Smooth muscle cell (in vitro differentiated cells): Measurements from ENCODE around the gene OLFM1. TPM values are rescaled to one million over a fixed set of nuclear protein-coding genes. Genes with fewer than 3 reads are reported as not detected.

Experiments used
- DNase-seq: peaks from one replicate; lab custom pipeline; 2025; ENCODE audit not compliant: unreplicated experiment; lab: John Stamatoyannopoulos, UW
- H2AFZ ChIP-seq: fragments of 200-600 bp; sonication (generic); 2 replicates; pipeline ENCODE4 v1.6.0; 2016; ENCODE audit warnings: antibody characterized with exemption, low read depth, mild to moderate bottlenecking
- H3F3A ChIP-seq: fragments of 200-600 bp; sonication (generic); 2 replicates; pipeline ENCODE4 v1.6.0; 2017; ENCODE audit warnings: antibody characterized with exemption, low read depth
- H3K27ac ChIP-seq: fragments of 200-600 bp; sonication (generic); 2 replicates; pipeline ENCODE4 v1.5.1; 2016; ENCODE audit warnings: low read depth, mild to moderate bottlenecking
- H3K27me3 ChIP-seq: fragments of 200-600 bp; sonication (generic); 2 replicates; pipeline ENCODE4 v1.6.1; 2016; ENCODE audit warnings: low read depth, mild to moderate bottlenecking
- H3K36me3 ChIP-seq: fragments of 200-600 bp; sonication (generic); 2 replicates; pipeline ENCODE4 v1.5.1; 2016; ENCODE audit warnings: low read depth
- H3K4me1 ChIP-seq: fragments of 200-600 bp; sonication (generic); 2 replicates; pipeline ENCODE4 v1.5.1; 2016; ENCODE audit warnings: low read depth
- H3K4me2 ChIP-seq: fragments of 200-600 bp; sonication (generic); 2 replicates; pipeline ENCODE4 v1.6.0; 2016; ENCODE audit warnings: mild to moderate bottlenecking
- H3K4me3 ChIP-seq: fragments of 200-600 bp; sonication (generic); 2 replicates; pipeline ENCODE4 v1.5.1; 2016; ENCODE audit warnings: mild to moderate bottlenecking
- H3K79me2 ChIP-seq: fragments of 200-600 bp; sonication (generic); 2 replicates; pipeline ENCODE4 v1.6.0; 2016; ENCODE audit warnings: low read depth, mild to moderate bottlenecking
- H3K9ac ChIP-seq: fragments of 200-600 bp; sonication (generic); 2 replicates; pipeline ENCODE4 v1.6.0; 2016; ENCODE audit warnings: low read depth
- H3K9me3 ChIP-seq: fragments of 200-600 bp; sonication (generic); replicated peaks from 2 replicates; pipeline ENCODE4 v1.5.1; 2016; ENCODE audit warnings: low read depth
- H4K20me1 ChIP-seq: fragments of 200-600 bp; sonication (generic); 2 replicates; pipeline ENCODE4 v1.6.0; 2016; ENCODE audit warnings: low read depth
- CTCF ChIP-seq: fragments of 200-600 bp; sonication (generic); IDR thresholded peaks from 2 replicates; pipeline ENCODE4 v1.5.1; 2017; ENCODE audit warnings: borderline replicate concordance, mild to moderate bottlenecking, antibody characterized with exemption; ENCODE audit not compliant: insufficient read depth, poor library complexity, severe bottlenecking
- WGBS: methylation state at CpG from one replicate; pipeline ENCODE4 v1.1.7; 2016; ENCODE audit warnings: low lambda C conversion rate; 5-methylcytosine and 5-hydroxymethylcytosine counted together
- polyA plus RNA-seq: library from polyadenylated mRNA; unstranded; fragments of >200 nt; fragmentation: Nextera tagmentation; extraction: Ambion mirVana; gene quantifications from 2 replicates; pipeline ENCODE4 v1.2.1, GENCODE V29; 2016
- total RNA-seq: library from RNA; depleted of rRNA; stranded (reverse); fragments of >200 nt; gene quantifications from 2 replicates; pipeline ENCODE4 v1.2.3, GENCODE V29; 2014

OLFM1 gene
- total and polyA plus RNA-seq, 2 experiments from 2014 or later: 4.5 to 11.0 TPM

- no peaks in the 10 kb centered on the region for H3K4me1 ChIP-seq
- peaks cover 32% of the 10 kb centered on the region for H3K27me3 ChIP-seq
- DNase-seq: no peak
- H3F3A ChIP-seq: no peaks in the 10 kb centered on the region
- no peaks in the 10 kb centered on the region for H3K36me3 ChIP-seq
- WGBS: 1% methylated on average over 61 of the region's 90 CpGs
- peak overlapping the region; percentile 87 for H3K4me2 ChIP-seq
- no peak overlapping the region for H3K9ac ChIP-seq
- H3K4me3 ChIP-seq: peak overlapping the region; percentile 51
- no peak overlapping the region for H3K27ac ChIP-seq
- no peaks in the 10 kb centered on the region for H4K20me1 ChIP-seq
- no peaks in the 10 kb centered on the region for H3K9me3 ChIP-seq
- no peaks in the 10 kb centered on the region for H3K79me2 ChIP-seq
- no peak overlapping the region for H2AFZ ChIP-seq
- TF ChIP-seq CTCF: no peak
Observed at GRCh38 chr9:135075234-135076142, 12.0 kb upstream of the OLFM1 start.

GRCh38 chr9:135076143-135076875 lies 11.2 kb upstream of the OLFM1 start:
- WGBS: 42% methylated on average over 19 of the region's 19 CpGs
- Histone ChIP-seq H3F3A (no peaks in the 10 kb centered on the region), H3K4me3 (no peak overlapping the region), H3K79me2 (no peaks in the 10 kb centered on the region), H3K4me2 (no peak overlapping the region), H3K36me3 (no peaks in the 10 kb centered on the region), H4K20me1 (no peaks in the 10 kb centered on the region), H3K4me1 (no peaks in the 10 kb centered on the region), H3K9me3 (no peaks in the 10 kb centered on the region), H3K27me3 (peaks cover 32% of the 10 kb centered on the region), H2AFZ (no peak overlapping the region), H3K27ac (no peak overlapping the region), H3K9ac (no peak overlapping the region)
- DNase-seq: no peak
- TF ChIP-seq CTCF: no peak

GRCh38 chr9:135076876-135077430 lies 10.5 kb upstream of the OLFM1 start:
- H3K27me3 ChIP-seq: peaks cover 32% of the 10 kb centered on the region
- H3K4me1 ChIP-seq: no peaks in the 10 kb centered on the region
- no peak overlapping the region for H3K9ac ChIP-seq
- WGBS: 79% methylated on average over 6 of the region's 6 CpGs
- no peak for DNase-seq
- H3K79me2 ChIP-seq: no peaks in the 10 kb centered on the region
- no peak overlapping the region for H3K27ac ChIP-seq
- H3K9me3 ChIP-seq: no peaks in the 10 kb centered on the region
- H2AFZ ChIP-seq: no peak overlapping the region
- H3K36me3 ChIP-seq: no peaks in the 10 kb centered on the region
- no peak for TF ChIP-seq CTCF
- no peaks in the 10 kb centered on the region for H4K20me1 ChIP-seq
- H3F3A ChIP-seq: no peaks in the 10 kb centered on the region
- H3K4me3 ChIP-seq: no peak overlapping the region
- no peak overlapping the region for H3K4me2 ChIP-seq
